GM12878 (cell line): ENCODE results near the gene SPIB. TPM values are rescaled to one million over a fixed set of nuclear protein-coding genes. Genes with fewer than 3 reads are reported as not detected.

Experiments used
- ATAC-seq: fragments of 200-7000 bp; cut with Tn5 transposase; 3 replicates; pipeline ENCODE4 v1.9.1; 2020; ENCODE audit warnings: mild to moderate bottlenecking, moderate library complexity
- Bru-seq: library from RNA; stranded (reverse); fragments of 400-500 nt; gene quantifications from one replicate; lab custom pipeline; 2021; lab: Mats Ljungman, UMichigan
- BruChase-seq, 2 experiments: library from RNA; stranded (reverse); fragments of 400-500 nt; gene quantifications; one replicate each; lab custom pipeline; 2021; lab: Mats Ljungman, UMichigan
- BruUV-seq: library from RNA; stranded (reverse); fragments of 400-500 nt; replicated peaks from 2 replicates; lab custom pipeline; 2021; lab: Mats Ljungman, UMichigan
- CTCF ChIA-PET: fragments of 300-600 bp; sonication (Branson Sonifier 250); formaldehyde crosslinking; extraction: SDS; loops from one replicate; lab custom pipeline; 2021; ENCODE audit warnings: inconsistent platforms; lab: Yijun Ruan, JAX
- POLR2A ChIA-PET: fragments of 350-600 bp; formaldehyde crosslinking; extraction: SDS; loops from one replicate; lab custom pipeline; 2021; ENCODE audit warnings: inconsistent platforms; lab: Charles Lee
- RAD21 ChIA-PET: fragments of 300-600 bp; sonication (Branson Sonifier 250); formaldehyde crosslinking; loops from one replicate; lab custom pipeline; 2023; ENCODE audit warnings: antibody characterized with exemption; ENCODE audit not compliant: unreplicated experiment; lab: Charles Lee
- SMC1A ChIA-PET: fragments of 300-600 bp; sonication (Branson Sonifier 250); formaldehyde crosslinking; loops from one replicate; lab custom pipeline; 2023; ENCODE audit not compliant: unreplicated experiment, uncharacterized antibody; lab: Charles Lee
- DNase-seq: peaks from one replicate; pipeline ENCODE4 v3.0.0-alpha.2; 2011; ENCODE audit warnings: low read depth, low spot score
- FAIRE-seq: peaks from 3 replicates; lab custom pipeline; 2011; peaks lifted over from hg19 to GRCh38; lab: Jason Lieb, UNC
- H2AFZ ChIP-seq: 2 replicates; pipeline ENCODE4 v1.6.0; 2011; ENCODE audit warnings: low read depth, low read length, control low read depth; ENCODE audit not compliant: control insufficient read depth
- H3K27ac ChIP-seq: 2 replicates; pipeline ENCODE4 v1.5.1; 2011; ENCODE audit warnings: control low read depth; ENCODE audit not compliant: control insufficient read depth, insufficient read depth
- H3K27me3 ChIP-seq, 2 experiments: replicated peaks in 1 of 2; 2 replicates each; pipeline versions ENCODE4 v1.6.0 to v1.6.1; 2011; ENCODE audit warnings: low read length in 1 of 2; ENCODE audit not compliant: control insufficient read depth in 2 of 2, insufficient read depth in 2 of 2
- H3K36me3 ChIP-seq, 2 experiments: 2 replicates each; pipeline ENCODE4 v1.5.1; 2011; ENCODE audit warnings: low read length in 1 of 2; ENCODE audit not compliant: control insufficient read depth in 2 of 2, insufficient read depth in 2 of 2
- H3K4me1 ChIP-seq: 2 replicates; pipeline ENCODE4 v1.6.1; 2011; ENCODE audit warnings: mild to moderate bottlenecking, low read length, moderate library complexity, mixed read lengths; ENCODE audit not compliant: control insufficient read depth, insufficient read depth
- H3K4me2 ChIP-seq: 2 replicates; pipeline ENCODE4 v1.6.0; 2011; ENCODE audit warnings: control low read depth; ENCODE audit not compliant: control insufficient read depth, insufficient read depth
- H3K4me3 ChIP-seq: fragments of 200-600 bp; sonication (generic); 2 replicates; pipeline ENCODE4 v1.5.1; 2016
- H3K79me2 ChIP-seq: 2 replicates; pipeline ENCODE4 v1.6.0; 2011; ENCODE audit warnings: low read length; ENCODE audit not compliant: control insufficient read depth, insufficient read depth
- H3K9ac ChIP-seq: 2 replicates; pipeline ENCODE4 v1.8.0; 2011; ENCODE audit warnings: low read length, control low read depth, mixed read lengths; ENCODE audit not compliant: control insufficient read depth, insufficient read depth
- H3K9me3 ChIP-seq: replicated peaks from 3 replicates; pipeline ENCODE4 v1.5.1; 2011; ENCODE audit warnings: mild to moderate bottlenecking, low read length; ENCODE audit not compliant: control insufficient read depth, insufficient read depth
- H4K20me1 ChIP-seq: 2 replicates; pipeline ENCODE4 v1.6.0; 2011; ENCODE audit not compliant: control insufficient read depth, insufficient read depth
- BMI1 ChIP-seq: fragments of 450-650 bp; IDR thresholded peaks from 2 replicates; pipeline ENCODE4 v1.6.1; 2016; ENCODE audit warnings: mild to moderate bottlenecking, moderate library complexity, borderline replicate concordance
- CHD2 ChIP-seq: IDR thresholded peaks from 2 replicates; pipeline ENCODE4 v1.6.1; 2011; ENCODE audit warnings: low read depth, low read length, improper control_type of control experiment, borderline replicate concordance
- CREB1 ChIP-seq: IDR thresholded peaks from 2 replicates; pipeline ENCODE4 v1.6.1; 2012; ENCODE audit warnings: low read depth, mild to moderate bottlenecking, inconsistent platforms
- EZH2 ChIP-seq: IDR thresholded peaks from 2 replicates; pipeline ENCODE4 v1.6.1; 2012; ENCODE audit warnings: low read depth, mild to moderate bottlenecking, control low read depth, inconsistent platforms, low read length, borderline replicate concordance; ENCODE audit not compliant: control insufficient read depth
- IKZF2 ChIP-seq, 2 experiments: fragments of 450-650 bp; IDR thresholded peaks; 2 replicates each; pipeline ENCODE4 v1.6.1; 2017; ENCODE audit warnings: mild to moderate bottlenecking in 2 of 2, moderate library complexity in 2 of 2
- JUNB ChIP-seq: IDR thresholded peaks from 2 replicates; pipeline ENCODE4 v1.6.1; 2016; ENCODE audit warnings: antibody characterized with exemption, mild to moderate bottlenecking
- PBX3 ChIP-seq: IDR thresholded peaks from 2 replicates; pipeline ENCODE4 v1.6.1; 2011; ENCODE audit warnings: mild to moderate bottlenecking, low read depth, low read length, moderate library complexity; ENCODE audit not compliant: insufficient replicate concordance
- POLR2A ChIP-seq: IDR thresholded peaks from 2 replicates; pipeline ENCODE4 v1.6.1; 2011; ENCODE audit warnings: low read depth, mild to moderate bottlenecking, low read length
- POLR2AphosphoS2 ChIP-seq: IDR thresholded peaks from 2 replicates; pipeline ENCODE4 v1.6.1; 2011; ENCODE audit warnings: low read depth, mild to moderate bottlenecking, low read length, improper control_type of control experiment, moderate library complexity
- TCF3 ChIP-seq: IDR thresholded peaks from 2 replicates; pipeline ENCODE4 v1.6.1; 2012; ENCODE audit warnings: low read depth, mild to moderate bottlenecking, low read length, borderline replicate concordance; ENCODE audit not compliant: insufficient read depth
- ZBTB33 ChIP-seq: fragments of 450-650 bp; IDR thresholded peaks from 2 replicates; pipeline ENCODE4 v1.6.1; 2017; ENCODE audit warnings: mild to moderate bottlenecking
- WGBS: methylation state at CpG from one replicate; pipeline ENCODE4 v1.1.6; 2016; ENCODE audit warnings: low lambda C conversion rate; ENCODE audit not compliant: insufficient replicate concordance, insufficient coverage; ENCODE audit errors: missing lambda C conversion rate; 5-methylcytosine and 5-hydroxymethylcytosine counted together
- in situ Hi-C: fragments of 300-500 bp; cut with MboI; formaldehyde crosslinking; loops from 9 replicates; pipeline ENCODE4 v1.14.3; 2018; ENCODE audit warnings: mixed read lengths
- intact Hi-C: fragments of 100-400 bp; cut with micrococcal nuclease; formaldehyde crosslinking; loops from one replicate; pipeline ENCODE4 v1.14.2; 2022; ENCODE audit not compliant: unreplicated experiment
- long read RNA-seq, 2 experiments: library from polyadenylated mRNA; unstranded; transcript quantifications; one replicate each; pipeline ENCODE4 v2.0.0, GENCODE V29; 2019 to 2020
- polyA minus RNA-seq, 3 experiments: library from RNA; depleted of rRNA, polyadenylated mRNA; stranded (reverse); fragments of >200 nt; gene quantifications; 2 replicates each; pipeline ENCODE4 v1.2.3, GENCODE V29; 2011
- polyA plus RNA-seq, 11 experiments: library from polyadenylated mRNA; depleted of rRNA in 4 of 11; unstranded in 6 of 11; stranded (reverse) in 5 of 11; fragments of >200 nt; fragmentation: Nextera tagmentation in 4 of 11; fragmentation: Illumina TruSeq in 1 of 11; extraction: Ambion mirVana in 4 of 11; extraction: Trizol in 1 of 11; gene quantifications; 1 replicate in 1 of 11; 2 replicates in 10 of 11; pipeline versions ENCODE4 v1.2.1 to v1.2.3, GENCODE V29; 2011 to 2016; ENCODE audit warnings: inconsistent platforms in 2 of 11, missing spikeins in 2 of 11, low read depth in 1 of 11
- total RNA-seq, 4 experiments: library from RNA; depleted of rRNA in 3 of 4; stranded (reverse); fragments of >200 nt in 3 of 4; fragmentation: Illumina TruSeq in 1 of 4; extraction: Trizol in 1 of 4; gene quantifications; 2 replicates each; pipeline versions ENCODE4 v1.2.1 to v1.2.3, GENCODE V29; 2013 to 2021

The SPIB gene
- total RNA-seq (2013; cell fraction: nucleolus; rRNA removed), result 116 and 119 TPM in 2 replicates
- 106 and 123 TPM in 2 replicates for total RNA-seq (2014; rRNA removed)
- total RNA-seq (2014; rRNA removed; fragmentation: Illumina TruSeq; extraction: Trizol), result 28.3 and 30.4 TPM in 2 replicates
- 85.0 and 90.7 TPM in 2 replicates for total RNA-seq (2021)
- 21.0 TPM for polyA plus RNA-seq (2011; ENCODE audit: low read depth)
- polyA plus RNA-seq (2011; rRNA removed), result 22.6 and 58.4 TPM in 2 replicates
- polyA plus RNA-seq (2011; cell fraction: cytosol; rRNA removed), result 61.5 and 78.6 TPM in 2 replicates
- 96.6 and 113 TPM in 2 replicates for polyA plus RNA-seq (2011; cell fraction: nucleus; rRNA removed)
- 79.6 and 82.0 TPM in 2 replicates for polyA plus RNA-seq (2012)
- polyA plus RNA-seq (2014; fragmentation: Illumina TruSeq; extraction: Trizol), result 22.0 and 34.8 TPM in 2 replicates
- polyA plus RNA-seq (2014; fragmentation: Nextera tagmentation; extraction: Ambion mirVana), result 10 to 100 TPM in 1 of 2 experiments, 1 to 10 TPM in 1; 3.5 to 14.0 TPM
- polyA plus RNA-seq (2014; rRNA removed), result 89.3 and 90.4 TPM in 2 replicates
- 10 to 100 TPM; 53.6 to 60.2 TPM for polyA plus RNA-seq (2016; fragmentation: Nextera tagmentation; extraction: Ambion mirVana)
- polyA minus RNA-seq (2011; rRNA and poly(A)+ RNA removed), result 18.7 and 54.2 TPM in 2 replicates
- polyA minus RNA-seq (2011; cell fraction: cytosol; rRNA and poly(A)+ RNA removed), result 27.6 and 31.1 TPM in 2 replicates
- polyA minus RNA-seq (2011; cell fraction: nucleus; rRNA and poly(A)+ RNA removed), result 22.6 and 47.1 TPM in 2 replicates
- Bru-seq, nascent RNA, result percentile 90 among the genes with signal in this experiment
- BruChase-seq, experiment 1, labeled RNA remaining after a 6-hour chase, result percentile 92 among the genes with signal in this experiment
- BruChase-seq, experiment 2, labeled RNA remaining after a 2-hour chase, result percentile 96 among the genes with signal in this experiment
- long read RNA-seq, experiment 1, transcript SPIB-205 (6 exons, 3,791 nt), result major isoform, 23 of 36 reads
- long read RNA-seq, experiment 1, partial matches to known transcripts, result 1 of 36 reads
- long read RNA-seq, experiment 1, other reads (novel, unspliced or antisense), result 4 of 36 reads
- long read RNA-seq, experiment 2, transcript SPIB-205 (6 exons, 3,791 nt), result major isoform, 7 of 21 reads
- long read RNA-seq, experiment 2, partial matches to known transcripts, result 2 of 21 reads
- long read RNA-seq, experiment 2, other reads (novel, unspliced or antisense), result 8 of 21 reads

GRCh38 chr19:50418176-50419021 is at the start of gene SPIB:
Gene SPIB (plus strand): TSS chr19:50418938. CDS start chr19:50418963, 25 bp downstream.
- Histone ChIP-seq H3K36me3 (peaks cover 3 to 6% of the 10 kb centered on the region in 2 experiments; a peak in 3 of 4 replicates), H3K27ac (peak within 1 kb of the TSS; percentile 79), H3K9ac (peak within 1 kb of the TSS; percentile 60), H2AFZ (peak within 1 kb of the TSS; percentile 31), H3K27me3 (no peaks in the 10 kb centered on the region), H3K9me3 (no peaks in the 10 kb centered on the region), H4K20me1 (peaks cover 2% of the 10 kb centered on the region), H3K4me1 (peaks cover 44% of the 10 kb centered on the region), H3K4me2 (peak within 1 kb of the TSS; percentile 61), H3K79me2 (peaks cover 33% of the 10 kb centered on the region), H3K4me3 (peak within 1 kb of the TSS; percentile 78)
- POLR2A ChIA-PET, result interaction anchor here (0.6 to 4.8 kb wide), 17 partner anchors 11 to 528 kb away, joined by 3 to 26 read pairs (median 3); partner anchors contain the start of genes NR1H2 and POLD1
- 1% methylated on average over 29 of the region's 34 CpGs for WGBS
- SMC1A ChIA-PET, result interaction anchor here (0.8 kb wide), 1 partner anchor 42 kb away, joined by 4 read pairs; no protein-coding TSS in a partner anchor
- intact Hi-C loops (loop anchor here (2.0 kb wide), 3 partner anchors 14 to 50 kb away; partner anchors contain the start of gene MYBPC2), in situ Hi-C loops (no loop called here)
- BruUV-seq, result no TSS peak
- CTCF ChIA-PET, result interaction anchor here (0.6 to 4.2 kb wide), 5 partner anchors 10 to 138 kb away, joined by 3 to 28 read pairs (median 3); no protein-coding TSS in a partner anchor
- peak; percentile 36 for ATAC-seq
- FAIRE-seq, result no peak
- DNase-seq, result no peak
- RAD21 ChIA-PET, result interaction anchor here (0.8 to 2.7 kb wide), 7 partner anchors 12 to 77 kb away, joined by 3 to 14 read pairs (median 4); partner anchors contain the start of genes NAPSA and POLD1
- no peak for TF ChIP-seq JUNB
- no peak for TF ChIP-seq EZH2
- TF ChIP-seq IKZF2 (IDR thresholded peaks at IDR 0.05), result peak; percentile 86
- TF ChIP-seq ZBTB33, result no peak
- TF ChIP-seq TCF3, result peak; percentile 59; the same call in 1 of the 2 replicates
- TF ChIP-seq POLR2AphosphoS2, result peak; percentile 84; the same call in 1 of the 2 replicates
- 0 out of 2 replicates have a peak, but pooled peaks have one; percentile 16 for TF ChIP-seq CREB1
- no peak for TF ChIP-seq PBX3
- no peak for TF ChIP-seq BMI1
- TF ChIP-seq POLR2A, result peak; percentile 93
- no peak for TF ChIP-seq CHD2
